Measurements from ENCODE around the gene RPP40. TPM values are rescaled to one million over a fixed set of nuclear protein-coding genes. Genes with fewer than 3 reads are reported as not detected.

Gene RPP40
- total RNA-seq, 4 donors from 2014 or later: 4.4 to 7.4 TPM; not detected in 2

GRCh38 chr6:4967301-4968030 is 36.4 kb downstream of the RPP40 start:
- TF ChIP-seq POLR2A (IDR thresholded peaks at IDR 0.05) (no peak), CTCF (IDR thresholded peaks at IDR 0.05) (no peak)
- no peaks in the 10 kb centered on the region for H3K9me3 ChIP-seq
- H3K27me3 ChIP-seq: no peaks in the 10 kb centered on the region
- H3K4me3 ChIP-seq: no peak overlapping the region
- no peak overlapping the region for H3K27ac ChIP-seq
- H3K36me3 ChIP-seq: no peaks in the 10 kb centered on the region
- H3K4me1 ChIP-seq: no peaks in the 10 kb centered on the region
- no peak for DNase-seq

DNA sequence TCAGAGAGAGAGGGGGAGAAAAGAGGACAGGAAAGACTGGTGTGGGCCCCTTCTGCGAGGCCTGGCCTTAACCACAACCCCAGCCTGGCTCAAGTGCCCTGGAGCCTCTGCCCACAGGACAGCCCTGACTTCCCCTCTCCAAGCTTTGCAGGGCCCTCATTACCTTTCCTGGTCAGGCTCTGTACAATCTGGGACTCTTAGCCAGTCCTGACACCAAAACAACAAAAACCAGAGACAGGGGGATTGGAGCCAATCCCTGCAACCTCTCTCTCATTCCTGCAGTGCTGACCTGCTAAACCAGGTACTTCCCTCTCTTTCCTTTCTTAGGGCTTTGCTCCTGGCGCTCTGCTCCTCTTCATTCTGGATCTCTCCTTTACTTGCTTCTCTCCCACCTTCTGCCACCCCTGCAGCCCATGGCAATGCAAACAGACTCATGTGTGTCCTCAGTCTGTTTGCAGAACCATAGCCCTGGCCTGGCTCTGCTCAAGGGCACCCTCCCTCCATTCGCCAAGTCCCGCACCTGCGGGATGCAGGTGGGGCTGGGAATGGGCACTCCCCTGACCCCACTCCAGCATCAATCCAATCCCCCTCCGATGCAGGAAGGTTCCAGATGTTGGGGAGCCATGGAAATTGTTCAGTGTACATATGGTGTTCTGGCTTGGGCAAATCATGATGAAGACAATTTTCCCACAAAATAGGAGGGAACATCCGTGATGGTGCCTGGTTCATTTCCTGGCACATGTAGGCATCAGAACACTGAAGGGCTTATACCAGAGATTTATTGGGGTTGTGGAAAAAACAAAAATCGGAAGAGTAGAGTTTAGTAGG is 38.1 kb downstream of the RPP40 start:
- Histone ChIP-seq H3K27ac (no peak overlapping the region), H3K4me1 (no peaks in the 10 kb centered on the region), H3K4me3 (no peak overlapping the region), H3K9me3 (no peaks in the 10 kb centered on the region), H3K36me3 (no peaks in the 10 kb centered on the region), H3K27me3 (no peaks in the 10 kb centered on the region)
- no peak for TF ChIP-seq POLR2A (IDR thresholded peaks at IDR 0.05)
- TF ChIP-seq CTCF (IDR thresholded peaks at IDR 0.05): no peak
- DNase-seq: no peak

DNA sequence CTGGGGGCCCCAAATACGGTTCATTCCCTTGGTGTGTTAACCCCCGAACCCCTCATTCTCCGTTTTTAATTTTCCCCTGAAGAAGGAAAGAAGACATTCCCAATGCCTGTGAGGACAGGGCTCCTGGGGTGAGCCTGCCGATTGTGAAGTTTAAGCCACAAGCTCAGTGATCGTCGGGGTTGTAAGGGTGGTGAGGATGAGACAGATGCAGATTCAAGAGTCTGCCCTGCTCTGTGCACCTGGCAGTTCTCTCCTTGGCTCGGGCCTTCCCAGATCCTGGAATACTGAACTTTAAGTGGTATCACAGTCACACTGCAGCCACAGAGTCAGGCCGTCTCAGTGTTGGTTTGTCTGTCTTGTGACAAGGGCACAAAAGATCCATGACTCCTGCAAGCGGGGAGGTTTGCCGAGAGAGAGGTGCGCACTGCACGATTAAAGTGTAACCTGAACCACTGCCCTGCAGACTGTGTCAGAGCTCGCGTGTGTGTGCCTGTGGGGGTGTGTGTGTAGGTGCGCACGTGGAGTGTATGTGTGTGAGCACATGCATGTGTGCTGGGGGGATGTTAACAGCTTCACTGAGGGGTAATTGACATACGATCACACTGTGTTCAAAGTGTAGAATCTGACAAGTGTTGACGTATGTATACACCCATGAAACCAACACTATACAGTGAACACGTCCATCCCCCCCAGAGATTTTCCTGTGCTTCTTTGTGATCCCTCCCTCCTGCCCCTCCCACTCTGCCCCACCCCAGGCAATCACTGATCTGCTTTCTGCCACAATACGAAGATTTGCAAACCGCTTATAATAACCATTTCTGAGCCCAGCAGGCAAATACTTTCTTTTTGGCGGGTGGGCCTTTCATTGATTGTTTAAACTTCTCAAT is 38.9 kb downstream of the RPP40 start:
- no peaks in the 10 kb centered on the region for H3K27me3 ChIP-seq
- no peak for DNase-seq
- H3K27ac ChIP-seq: no peak overlapping the region
- no peaks in the 10 kb centered on the region for H3K36me3 ChIP-seq
- no peaks in the 10 kb centered on the region for H3K4me1 ChIP-seq
- H3K4me3 ChIP-seq: no peak overlapping the region
- TF ChIP-seq CTCF (IDR thresholded peaks at IDR 0.05) (no peak), POLR2A (IDR thresholded peaks at IDR 0.05) (no peak)
- no peaks in the 10 kb centered on the region for H3K9me3 ChIP-seq

DNA sequence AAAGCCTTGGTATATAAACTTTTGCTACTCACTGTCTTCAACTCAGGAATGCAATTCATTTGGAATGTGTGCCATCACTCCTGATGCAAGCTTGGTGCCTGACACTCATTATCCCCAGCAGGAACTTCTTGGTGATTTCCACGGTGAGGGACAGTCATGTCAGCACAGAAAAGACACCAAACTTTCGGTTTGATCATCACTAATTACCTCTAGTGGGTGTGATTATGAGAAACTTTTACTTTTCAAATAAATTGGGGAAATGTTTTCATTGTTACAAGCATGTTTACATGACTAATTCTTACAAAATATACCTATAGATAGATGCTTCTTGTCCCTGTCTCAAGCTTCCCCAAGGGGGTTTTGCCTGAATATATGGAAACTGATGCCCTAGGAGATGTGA is 40.9 kb downstream of the RPP40 start:
- DNase-seq: no peak
- H3K27ac ChIP-seq: no peak overlapping the region
- H3K9me3 ChIP-seq: no peaks in the 10 kb centered on the region
- H3K36me3 ChIP-seq: no peaks in the 10 kb centered on the region
- no peak for TF ChIP-seq POLR2A (IDR thresholded peaks at IDR 0.05)
- TF ChIP-seq CTCF (IDR thresholded peaks at IDR 0.05): no peak
- no peak overlapping the region for H3K4me3 ChIP-seq
- H3K4me1 ChIP-seq: no peaks in the 10 kb centered on the region
- H3K27me3 ChIP-seq: no peaks in the 10 kb centered on the region

DNA sequence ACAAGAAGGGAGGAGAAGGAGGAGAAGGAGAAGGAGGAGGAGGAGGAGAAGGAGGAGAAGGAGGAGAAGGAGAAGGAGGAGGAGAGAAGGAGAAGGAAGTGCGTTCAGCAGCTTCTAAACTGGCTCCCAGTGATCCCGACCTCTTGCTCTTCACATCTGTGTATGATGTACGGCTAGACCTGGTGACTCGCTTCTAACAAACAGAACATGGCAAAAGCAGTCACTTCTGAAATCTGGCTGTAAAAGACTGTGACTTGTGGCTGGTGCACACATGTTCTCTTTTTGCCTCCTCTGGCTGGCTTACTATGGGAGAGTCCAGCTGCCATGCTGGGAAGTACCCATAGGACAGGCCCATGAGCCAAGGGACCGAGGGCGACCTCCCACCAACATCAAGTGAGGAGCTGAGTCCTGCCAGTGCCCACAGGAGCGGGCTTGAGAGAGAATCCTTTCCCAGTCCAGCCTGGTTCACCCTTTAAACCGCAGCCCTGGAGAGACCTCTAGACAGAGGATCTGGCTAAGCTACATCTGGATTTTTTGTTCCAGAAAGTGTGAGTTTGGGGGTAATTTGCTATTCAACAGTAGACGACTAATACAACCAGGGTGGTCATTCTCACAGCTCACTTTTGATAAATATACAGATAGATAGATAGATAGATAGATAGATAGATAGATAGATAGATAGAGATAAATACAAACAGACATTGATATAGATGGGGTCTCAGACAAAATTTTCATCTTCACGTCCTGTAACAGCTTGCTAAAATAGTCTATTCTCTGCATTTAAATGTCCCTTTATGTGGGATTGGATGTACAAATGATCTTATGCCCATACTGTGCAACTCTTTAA is 42.3 kb downstream of the RPP40 start:
- no peak for DNase-seq
- H3K9me3 ChIP-seq: no peaks in the 10 kb centered on the region
- no peak for TF ChIP-seq CTCF (IDR thresholded peaks at IDR 0.05)
- TF ChIP-seq POLR2A (IDR thresholded peaks at IDR 0.05): no peak
- H3K4me1 ChIP-seq: no peaks in the 10 kb centered on the region
- H3K36me3 ChIP-seq: no peaks in the 10 kb centered on the region
- H3K4me3 ChIP-seq: no peak overlapping the region
- H3K27ac ChIP-seq: no peak overlapping the region
- no peaks in the 10 kb centered on the region for H3K27me3 ChIP-seq
